Measurements from ENCODE around the gene FAM234A. TPM values are rescaled to one million over a fixed set of nuclear protein-coding genes. Genes with fewer than 3 reads are reported as not detected.
"Not testable (repeated sequence)": the region's sequence is repeated elsewhere in the genome, so short reads cannot be mapped to it uniquely, and the experiment has no call there.

The FAM234A gene
- total RNA-seq, 2 experiments from 2014 or later, result 10.9 to 26.8 TPM

DNA sequence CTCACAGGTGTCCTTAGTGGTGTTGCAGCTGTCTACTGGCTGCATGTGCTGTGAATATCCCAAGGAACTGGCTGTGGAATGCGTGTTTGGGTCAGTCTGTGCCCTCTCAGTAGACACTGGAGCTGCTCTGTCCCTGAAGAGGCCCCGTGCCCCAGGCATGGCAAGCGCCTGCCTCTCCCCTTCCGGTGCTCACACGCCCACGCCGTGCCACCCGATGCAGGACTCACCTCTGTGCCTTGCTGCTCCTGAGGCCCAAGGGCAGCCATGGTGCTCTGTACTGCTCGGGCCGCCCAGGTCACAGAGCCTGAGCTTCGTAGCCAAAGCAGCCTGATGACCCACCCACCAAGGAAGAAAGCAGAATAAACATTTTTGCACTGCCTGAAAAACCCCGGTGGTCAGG is 31.1 kb downstream of the FAM234A start:
- BruUV-seq (replicated peaks), result no TSS peak
- no peak for TF ChIP-seq EZH2phosphoT487 (IDR thresholded peaks at IDR 0.05; ENCODE audit: borderline replicate concordance, low read depth, low read length)
- TF ChIP-seq, protein P1, sequence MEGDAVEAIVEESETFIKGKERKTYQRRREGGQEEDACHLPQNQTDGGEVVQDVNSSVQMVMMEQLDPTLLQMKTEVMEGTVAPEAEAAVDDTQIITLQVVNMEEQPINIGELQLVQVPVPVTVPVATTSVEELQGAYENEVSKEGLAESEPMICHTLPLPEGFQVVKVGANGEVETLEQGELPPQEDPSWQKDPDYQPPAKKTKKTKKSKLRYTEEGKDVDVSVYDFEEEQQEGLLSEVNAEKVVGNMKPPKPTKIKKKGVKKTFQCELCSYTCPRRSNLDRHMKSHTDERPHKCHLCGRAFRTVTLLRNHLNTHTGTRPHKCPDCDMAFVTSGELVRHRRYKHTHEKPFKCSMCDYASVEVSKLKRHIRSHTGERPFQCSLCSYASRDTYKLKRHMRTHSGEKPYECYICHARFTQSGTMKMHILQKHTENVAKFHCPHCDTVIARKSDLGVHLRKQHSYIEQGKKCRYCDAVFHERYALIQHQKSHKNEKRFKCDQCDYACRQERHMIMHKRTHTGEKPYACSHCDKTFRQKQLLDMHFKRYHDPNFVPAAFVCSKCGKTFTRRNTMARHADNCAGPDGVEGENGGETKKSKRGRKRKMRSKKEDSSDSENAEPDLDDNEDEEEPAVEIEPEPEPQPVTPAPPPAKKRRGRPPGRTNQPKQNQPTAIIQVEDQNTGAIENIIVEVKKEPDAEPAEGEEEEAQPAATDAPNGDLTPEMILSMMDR (conservative IDR thresholded peaks at IDR 0.05; ENCODE audit: low read length), result no peak

DNA sequence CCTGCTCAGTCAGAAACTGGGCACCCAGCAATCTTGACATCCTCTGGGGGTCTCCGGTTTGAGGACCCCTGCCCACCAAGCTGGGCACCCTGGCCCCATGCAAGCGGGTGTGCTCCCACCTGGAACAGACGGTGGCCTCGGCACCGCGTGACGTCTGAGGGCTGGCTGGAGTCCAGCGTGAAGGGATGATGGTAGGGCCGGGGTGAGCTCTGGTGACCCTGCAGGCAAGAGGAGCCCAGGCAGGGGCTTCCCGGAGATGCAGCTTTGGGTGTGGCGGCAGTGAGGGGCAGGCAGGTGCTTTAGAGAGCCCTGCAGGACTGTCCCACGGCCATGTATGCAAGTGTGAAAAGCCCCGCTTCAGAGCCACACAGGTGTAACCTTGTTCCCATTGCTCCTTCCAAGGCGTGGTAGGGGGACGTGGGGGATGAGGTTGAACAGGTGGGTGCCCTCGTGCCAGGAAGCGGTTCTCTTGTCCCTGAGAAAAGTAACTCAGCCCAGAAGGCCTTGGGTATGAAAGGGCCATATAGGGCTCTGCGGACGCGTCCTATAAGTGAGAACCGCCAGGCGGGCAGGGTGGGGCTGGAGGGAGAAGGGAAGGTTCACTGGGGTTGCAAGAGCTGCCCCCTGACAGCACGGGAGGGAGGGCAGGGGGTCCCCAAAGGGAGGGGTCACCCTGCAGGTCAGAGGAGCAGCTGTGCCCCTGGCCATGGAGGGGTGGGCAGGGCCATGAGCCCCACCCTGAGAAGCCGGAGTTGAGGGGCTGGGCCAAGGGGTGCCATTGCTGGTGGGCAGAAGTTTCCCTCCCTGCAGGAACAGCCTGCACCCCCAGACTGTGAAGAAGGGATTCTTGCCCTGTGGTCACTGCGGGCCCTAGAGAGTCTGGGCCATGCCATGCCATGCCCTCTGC is 31.9 kb downstream of the FAM234A start:
- POLR2A ChIA-PET, result no interaction called here
- no peak overlapping the region for H3K4me3 ChIP-seq (ENCODE audit: low read depth, low read length, poor library complexity, severe bottlenecking)
- intact Hi-C loops (cut with micrococcal nuclease; ENCODE audit: unreplicated experiment), result no loop called here
- no peaks in the 10 kb centered on the region for H3K79me2 ChIP-seq (ENCODE audit: insufficient read depth, low read depth, low read length)
- H3K9me2 ChIP-seq (ENCODE audit: insufficient read depth, low read length), result no peaks in the 10 kb centered on the region
- no peak overlapping the region for H3K4me2 ChIP-seq (ENCODE audit: low read length)
- TF ChIP-seq, protein P1 (conservative IDR thresholded peaks at IDR 0.05; ENCODE audit: low read length), result no peak
- TF ChIP-seq EZH2phosphoT487 (IDR thresholded peaks at IDR 0.05; ENCODE audit: borderline replicate concordance, low read depth, low read length), result no peak
- no peaks in the 10 kb centered on the region for H3K9me3 ChIP-seq (ENCODE audit: low read length)
- no TSS peak for BruUV-seq (replicated peaks)
- H3K27ac ChIP-seq (ENCODE audit: low read depth, low read length, poor library complexity, severe bottlenecking), result no peak overlapping the region
- no peak overlapping the region for H2AFZ ChIP-seq (ENCODE audit: low read length)
- DNase-seq (ENCODE audit: low spot score), result no peak
- H4K20me1 ChIP-seq (ENCODE audit: insufficient read depth, low read length), result no peaks in the 10 kb centered on the region
- no peaks in the 10 kb centered on the region for H3K36me3 ChIP-seq (ENCODE audit: insufficient read depth, low read length)
- CTCF ChIA-PET (ENCODE audit: unreplicated experiment), result no interaction called here
- H3K4me1 ChIP-seq (ENCODE audit: insufficient read depth, low read length, poor library complexity, severe bottlenecking), result no peaks in the 10 kb centered on the region

More for the DNA sequence above, 31.1 kb downstream of the FAM234A start:
- Histone ChIP-seq H3K4me2 (ENCODE audit: low read length) (no peak overlapping the region), H3K9me3 (ENCODE audit: low read length) (no peaks in the 10 kb centered on the region), H3K36me3 (ENCODE audit: insufficient read depth, low read length) (no peaks in the 10 kb centered on the region), H2AFZ (ENCODE audit: low read length) (no peak overlapping the region), H3K27ac (ENCODE audit: low read depth, low read length, poor library complexity, severe bottlenecking) (no peak overlapping the region), H3K4me3 (ENCODE audit: low read depth, low read length, poor library complexity, severe bottlenecking) (no peak overlapping the region), H3K9me2 (ENCODE audit: insufficient read depth, low read length) (no peaks in the 10 kb centered on the region), H3K4me1 (ENCODE audit: insufficient read depth, low read length, poor library complexity, severe bottlenecking) (no peaks in the 10 kb centered on the region), H4K20me1 (ENCODE audit: insufficient read depth, low read length) (no peaks in the 10 kb centered on the region), H3K79me2 (ENCODE audit: insufficient read depth, low read depth, low read length) (no peaks in the 10 kb centered on the region)
- intact Hi-C loops (cut with micrococcal nuclease; ENCODE audit: unreplicated experiment), result no loop called here
- ChIA-PET POLR2A (no interaction called here), CTCF (ENCODE audit: unreplicated experiment) (no interaction called here)
- DNase-seq (ENCODE audit: low spot score), result no peak

GRCh38 chr16:267562-267961 is 32.9 kb downstream of the FAM234A start:
- POLR2A ChIA-PET; H3K4me3 ChIP-seq (ENCODE audit: low read depth, low read length, poor library complexity, severe bottlenecking); H3K27ac ChIP-seq (ENCODE audit: low read depth, low read length, poor library complexity, severe bottlenecking); H3K4me1 ChIP-seq (ENCODE audit: insufficient read depth, low read length, poor library complexity, severe bottlenecking); H3K9me3 ChIP-seq (ENCODE audit: low read length); CTCF ChIA-PET (ENCODE audit: unreplicated experiment); H4K20me1 ChIP-seq (ENCODE audit: insufficient read depth, low read length); H3K79me2 ChIP-seq (ENCODE audit: insufficient read depth, low read depth, low read length); H3K4me2 ChIP-seq (ENCODE audit: low read length); H3K9me2 ChIP-seq (ENCODE audit: insufficient read depth, low read length); H3K36me3 ChIP-seq (ENCODE audit: insufficient read depth, low read length); BruUV-seq (replicated peaks); H2AFZ ChIP-seq (ENCODE audit: low read length); DNase-seq (ENCODE audit: low spot score); intact Hi-C loops (cut with micrococcal nuclease; ENCODE audit: unreplicated experiment): not testable (repeated sequence)
